Osteocyte (in vitro differentiated cells): Measurements from ENCODE around the gene CACNA2D3. TPM values are rescaled to one million over a fixed set of nuclear protein-coding genes. Genes with fewer than 3 reads are reported as not detected.
"Not testable (repeated sequence)": the region's sequence is repeated elsewhere in the genome, so short reads cannot be mapped to it uniquely, and the experiment has no call there.

Source experiments
- DNase-seq: peaks from one replicate; pipeline ENCODE4 v3.0.0; 2021; ENCODE audit warnings: mixed read lengths; ENCODE audit not compliant: unreplicated experiment; ENCODE audit errors: extremely low spot score
- H3K27ac Mint-ChIP-seq: one replicate; pipeline ENCODE4 v1.8.0; 2021; ENCODE audit warnings: mild to moderate bottlenecking, mixed read lengths; ENCODE audit not compliant: unreplicated experiment
- H3K27me3 Mint-ChIP-seq: one replicate; pipeline ENCODE4 v1.8.0; 2021; ENCODE audit warnings: mixed read lengths; ENCODE audit not compliant: unreplicated experiment
- H3K36me3 Mint-ChIP-seq: one replicate; pipeline ENCODE4 v1.8.0; 2021; ENCODE audit warnings: mixed read lengths; ENCODE audit not compliant: unreplicated experiment
- H3K4me1 Mint-ChIP-seq: one replicate; pipeline ENCODE4 v1.8.0; 2021; ENCODE audit warnings: mixed read lengths; ENCODE audit not compliant: unreplicated experiment
- H3K4me3 Mint-ChIP-seq: one replicate; pipeline ENCODE4 v1.8.0; 2021; ENCODE audit warnings: mild to moderate bottlenecking, moderate library complexity, mixed read lengths; ENCODE audit not compliant: unreplicated experiment
- H3K9me3 Mint-ChIP-seq: one replicate; pipeline ENCODE4 v1.8.0; 2021; ENCODE audit warnings: mixed read lengths; ENCODE audit not compliant: unreplicated experiment
- CTCF ChIP-seq: fragments of 200-600 bp; sonication (generic); IDR thresholded peaks from 2 replicates; pipeline ENCODE4 v1.5.0; 2021; ENCODE audit warnings: antibody characterized with exemption, mild to moderate bottlenecking, moderate library complexity
- total RNA-seq: library from RNA; stranded (reverse); gene quantifications from 2 replicates; pipeline ENCODE4 v1.2.1, GENCODE V29; 2021

The CACNA2D3 gene
- total RNA-seq, 1 donor from 2014 or later, result 0.46 TPM

- Mint-ChIP-seq H3K4me3 (no peak overlapping the region), H3K36me3 (no peaks in the 10 kb centered on the region), H3K4me1 (no peaks in the 10 kb centered on the region), H3K9me3 (peaks cover 25% of the 10 kb centered on the region), H3K27me3 (no peaks in the 10 kb centered on the region), H3K27ac (no peak overlapping the region)
- no peak for DNase-seq
- no peak for TF ChIP-seq CTCF
These were observed 503.7 kb downstream of the CACNA2D3 start for GRCh38 chr3:54625805-54626787.

GRCh38 chr3:54628888-54629441, 506.6 kb downstream of the CACNA2D3 start:
- Mint-ChIP-seq H3K4me3 (no peak overlapping the region), H3K4me1 (no peaks in the 10 kb centered on the region), H3K9me3 (peaks cover 22% of the 10 kb centered on the region), H3K27me3 (no peaks in the 10 kb centered on the region), H3K36me3 (no peaks in the 10 kb centered on the region), H3K27ac (no peak overlapping the region)
- no peak for TF ChIP-seq CTCF
- no peak for DNase-seq

GRCh38 chr3:54630101-54630623, 507.8 kb downstream of the CACNA2D3 start:
- H3K4me1 Mint-ChIP-seq, result no peaks in the 10 kb centered on the region
- TF ChIP-seq CTCF, result no peak
- H3K36me3 Mint-ChIP-seq, result no peaks in the 10 kb centered on the region
- H3K4me3 Mint-ChIP-seq, result no peak overlapping the region
- DNase-seq, result no peak
- H3K27me3 Mint-ChIP-seq, result no peaks in the 10 kb centered on the region
- peaks cover 18% of the 10 kb centered on the region for H3K9me3 Mint-ChIP-seq
- no peak overlapping the region for H3K27ac Mint-ChIP-seq

- not testable (repeated sequence) for H3K4me1 Mint-ChIP-seq, H3K4me3 Mint-ChIP-seq, H3K27me3 Mint-ChIP-seq, H3K36me3 Mint-ChIP-seq, DNase-seq, H3K27ac Mint-ChIP-seq
- peaks cover 16% of the 10 kb centered on the region for H3K9me3 Mint-ChIP-seq
These were observed 508.6 kb downstream of the CACNA2D3 start for GRCh38 chr3:54631001-54631400.

- no peak for DNase-seq
- Mint-ChIP-seq H3K9me3 (peaks cover 16% of the 10 kb centered on the region), H3K36me3 (no peaks in the 10 kb centered on the region), H3K27ac (no peak overlapping the region), H3K4me3 (no peak overlapping the region), H3K27me3 (no peaks in the 10 kb centered on the region), H3K4me1 (no peaks in the 10 kb centered on the region)
- TF ChIP-seq CTCF, result no peak
These were observed 509.4 kb downstream of the CACNA2D3 start for GRCh38 chr3:54631516-54632325.
